HL-60 (cell line): Measurements from ENCODE around the gene ANKRD55.

Source experiments
- DNase-seq, 2 experiments: peaks; one replicate each; pipeline ENCODE4 v3.0.0-alpha.2; 2010 to 2020; ENCODE audit warnings: low read depth in 1 of 2, low spot score in 1 of 2
- H3K27ac ChIP-seq: fragments of 250-450 bp; sonication (Bioruptor Pico); replicated peaks from 2 replicates; pipeline ENCODE4 v1.5.1; 2020; ENCODE audit warnings: mild to moderate bottlenecking, moderate library complexity
- H3K27me3 ChIP-seq: fragments of 250-450 bp; sonication (Bioruptor Pico); 2 replicates; pipeline ENCODE4 v1.5.1; 2021; ENCODE audit warnings: mild to moderate bottlenecking, moderate library complexity; ENCODE audit not compliant: insufficient read depth, poor library complexity, severe bottlenecking
- H3K4me3 ChIP-seq: replicated peaks from 2 replicates; pipeline ENCODE4 v1.5.1; 2011; ENCODE audit warnings: mild to moderate bottlenecking, control low read depth, low read length; ENCODE audit not compliant: insufficient read depth
- CTCF ChIP-seq: IDR thresholded peaks from one replicate; pipeline ENCODE4 v1.5.1; 2011; ENCODE audit warnings: low read length, control low read depth, inconsistent platforms; ENCODE audit not compliant: insufficient read depth
- GABPA ChIP-seq: IDR thresholded peaks from 2 replicates; pipeline ENCODE4 v1.6.1; 2012; ENCODE audit warnings: low read depth
- POLR2AphosphoS5 ChIP-seq: IDR thresholded peaks from 2 replicates; pipeline ENCODE4 v1.6.1; 2012; ENCODE audit warnings: low read depth
- REST ChIP-seq: IDR thresholded peaks from 2 replicates; pipeline ENCODE4 v1.6.1; 2012; ENCODE audit warnings: low read depth; ENCODE audit not compliant: insufficient replicate concordance
- SPI1 ChIP-seq: IDR thresholded peaks from 2 replicates; pipeline ENCODE4 v1.6.1; 2012; ENCODE audit warnings: low read depth, mild to moderate bottlenecking, borderline replicate concordance

Gene ANKRD55

GRCh38 chr5:56100439-56101176, 132.5 kb downstream of the ANKRD55 start:
- TF ChIP-seq POLR2AphosphoS5 (no peak), CTCF (no peak), SPI1 (no peak), REST (no peak)
- Histone ChIP-seq H3K27me3 (no peaks in the 10 kb centered on the region), H3K27ac (no peak overlapping the region), H3K4me3 (no peak overlapping the region)
- DNase-seq = no peak

GRCh38 chr5:56099346-56099745, 133.8 kb downstream of the ANKRD55 start:
- TF ChIP-seq REST (no peak), SPI1 (no peak), GABPA (no peak), POLR2AphosphoS5 (no peak), CTCF (no peak)
- no peak for DNase-seq
- Histone ChIP-seq H3K27ac (no peak overlapping the region), H3K4me3 (no peak overlapping the region), H3K27me3 (no peaks in the 10 kb centered on the region)

- TF ChIP-seq REST = no peak
- TF ChIP-seq CTCF = no peak
- TF ChIP-seq GABPA = no peak
- no peak for TF ChIP-seq POLR2AphosphoS5
- no peak for TF ChIP-seq SPI1
- H3K4me3 ChIP-seq = no peak overlapping the region
- DNase-seq = no peak
- no peak overlapping the region for H3K27ac ChIP-seq
- H3K27me3 ChIP-seq = no peaks in the 10 kb centered on the region
Observed at GRCh38 chr5:56097055-56097454, 136.1 kb downstream of the ANKRD55 start.
